HepG2 (cell line): Measurements from ENCODE around the gene THRA. TPM values are rescaled to one million over a fixed set of nuclear protein-coding genes. Genes with fewer than 3 reads are reported as not detected.

Source experiments
- ATAD3A ChIP-seq: sonication (generic); formaldehyde crosslinking; IDR thresholded peaks from 2 replicates; pipeline ENCODE4 v1.4.0; 2020; ENCODE audit warnings: missing genetic modification reagents
- ATF7-NPFF ChIP-seq: sonication (generic); formaldehyde crosslinking; IDR thresholded peaks from 2 replicates; pipeline ENCODE4 v1.8.1; 2023; ENCODE audit warnings: mild to moderate bottlenecking, low read depth, missing genetic modification reagents, moderate library complexity
- CAMTA2 ChIP-seq: sonication (generic); formaldehyde crosslinking; IDR thresholded peaks from 2 replicates; pipeline ENCODE4 v1.4.0; 2020; ENCODE audit warnings: mild to moderate bottlenecking, missing genetic modification reagents, borderline replicate concordance
- DNMT3B ChIP-seq: conservative IDR thresholded peaks from 2 replicates; pipeline ENCODE4 v1.6.1; 2016; ENCODE audit warnings: missing biosample characterization, control low read depth
- HMG20A ChIP-seq: IDR thresholded peaks from 2 replicates; pipeline ENCODE4 v1.6.1; 2016; ENCODE audit warnings: borderline replicate concordance
- HNF4G ChIP-seq, 2 experiments: sonication (generic) in 1 of 2; formaldehyde crosslinking in 1 of 2; IDR thresholded peaks; 2 replicates each; pipeline versions ENCODE4 v1.4.0 to v1.6.1; 2011 to 2020; ENCODE audit warnings: borderline replicate concordance in 2 of 2, low read depth in 2 of 2, mild to moderate bottlenecking in 2 of 2, low read length in 1 of 2, missing genetic modification reagents in 1 of 2, moderate library complexity in 1 of 2
- NFKB2 ChIP-seq: sonication (generic); formaldehyde crosslinking; IDR thresholded peaks from 2 replicates; pipeline ENCODE4 v1.4.0; 2020; ENCODE audit warnings: missing genetic modification reagents, borderline replicate concordance
- PHF20 ChIP-seq: sonication (generic); formaldehyde crosslinking; IDR thresholded peaks from 2 replicates; pipeline ENCODE4 v1.5.0; 2020; ENCODE audit warnings: mild to moderate bottlenecking, missing genetic modification reagents
- RFX1 ChIP-seq: fragments of 450-650 bp; IDR thresholded peaks from 2 replicates; pipeline ENCODE4 v1.6.1; 2017
- YEATS2 ChIP-seq: sonication (generic); formaldehyde crosslinking; IDR thresholded peaks from 2 replicates; pipeline ENCODE4 v1.4.0; 2020; ENCODE audit warnings: missing genetic modification reagents, borderline replicate concordance
- ZNF225 ChIP-seq: sonication (generic); formaldehyde crosslinking; IDR thresholded peaks from 2 replicates; pipeline ENCODE4 v1.4.0; 2020; ENCODE audit warnings: mild to moderate bottlenecking, missing genetic modification reagents
- ZNF24 ChIP-seq: fragments of 450-650 bp; IDR thresholded peaks from 2 replicates; pipeline ENCODE4 v1.6.1; 2017; ENCODE audit warnings: antibody characterized with exemption, mild to moderate bottlenecking
- ZNF296 ChIP-seq: sonication (generic); formaldehyde crosslinking; conservative IDR thresholded peaks from 2 replicates; pipeline ENCODE4 v1.5.0; 2020; ENCODE audit warnings: mild to moderate bottlenecking, missing genetic modification reagents
- ZNF496 ChIP-seq: sonication (generic); formaldehyde crosslinking; IDR thresholded peaks from 2 replicates; pipeline ENCODE4 v1.8.1; 2023; ENCODE audit warnings: mild to moderate bottlenecking, moderate library complexity, missing genetic modification reagents; ENCODE audit not compliant: insufficient replicate concordance
- ZNF558 ChIP-seq: sonication (generic); formaldehyde crosslinking; IDR thresholded peaks from 2 replicates; pipeline ENCODE4 v1.9.0; 2022; ENCODE audit warnings: mild to moderate bottlenecking, missing genetic modification reagents, borderline replicate concordance
- ZNF629 ChIP-seq: sonication (generic); formaldehyde crosslinking; conservative IDR thresholded peaks from 2 replicates; pipeline ENCODE4 v1.5.0; 2020; ENCODE audit warnings: missing genetic modification reagents
- ZNF883 ChIP-seq: sonication (generic); formaldehyde crosslinking; IDR thresholded peaks from 2 replicates; pipeline ENCODE4 v1.5.1; 2020; ENCODE audit warnings: mild to moderate bottlenecking, missing genetic modification reagents; ENCODE audit errors: not compliant biosample characterization
- ZSCAN12 ChIP-seq: sonication (generic); formaldehyde crosslinking; IDR thresholded peaks from 2 replicates; pipeline ENCODE4 v1.9.0; 2021; ENCODE audit warnings: mild to moderate bottlenecking, missing genetic modification reagents
- polyA plus RNA-seq, 8 experiments: library from polyadenylated mRNA; depleted of rRNA in 3 of 8; stranded (reverse) in 7 of 8; unstranded in 1 of 8; fragments of >200 nt; fragmentation: Illumina TruSeq in 4 of 8; extraction: Trizol in 4 of 8; gene quantifications; 2 replicates each; pipeline versions ENCODE4 v1.2.1 to v1.2.3, GENCODE V29; 2011 to 2016; ENCODE audit warnings: low read depth in 4 of 8, missing spikeins in 1 of 8, mixed read lengths in 1 of 8; ENCODE audit not compliant: insufficient read depth in 1 of 8
- total RNA-seq, 5 experiments: library from RNA; depleted of rRNA; stranded (reverse); fragments of >200 nt; fragmentation: Illumina TruSeq; extraction: Trizol; gene quantifications; 2 replicates each; pipeline ENCODE4 v1.2.3, GENCODE V29; 2016; ENCODE audit warnings: low read depth in 1 of 5
- TF ChIP-seq, protein P1 (sequence below): sonication (generic); formaldehyde crosslinking; IDR thresholded peaks from 2 replicates; pipeline ENCODE4 v1.4.0; 2020; ENCODE audit warnings: missing genetic modification reagents
- TF ChIP-seq, protein P2 (sequence below): sonication (generic); formaldehyde crosslinking; IDR thresholded peaks from 2 replicates; pipeline ENCODE4 v1.4.0; 2020; ENCODE audit warnings: mild to moderate bottlenecking, missing genetic modification reagents
- TF ChIP-seq, protein P3 (sequence below): fragments of 450-650 bp; IDR thresholded peaks from 2 replicates; pipeline ENCODE4 v1.6.1; 2017
- TF ChIP-seq, protein P4 (sequence below): sonication (generic); formaldehyde crosslinking; IDR thresholded peaks from 2 replicates; pipeline ENCODE4 v1.8.0; 2022; ENCODE audit warnings: missing genetic modification reagents, mild to moderate bottlenecking, moderate library complexity, borderline replicate concordance

THRA gene
- total and polyA plus RNA-seq, 2 of the 13 experiments (the other 11 are each of a cell fraction or from before 2014, with no cell fraction given), result 8.0 to 9.9 TPM

DNA sequence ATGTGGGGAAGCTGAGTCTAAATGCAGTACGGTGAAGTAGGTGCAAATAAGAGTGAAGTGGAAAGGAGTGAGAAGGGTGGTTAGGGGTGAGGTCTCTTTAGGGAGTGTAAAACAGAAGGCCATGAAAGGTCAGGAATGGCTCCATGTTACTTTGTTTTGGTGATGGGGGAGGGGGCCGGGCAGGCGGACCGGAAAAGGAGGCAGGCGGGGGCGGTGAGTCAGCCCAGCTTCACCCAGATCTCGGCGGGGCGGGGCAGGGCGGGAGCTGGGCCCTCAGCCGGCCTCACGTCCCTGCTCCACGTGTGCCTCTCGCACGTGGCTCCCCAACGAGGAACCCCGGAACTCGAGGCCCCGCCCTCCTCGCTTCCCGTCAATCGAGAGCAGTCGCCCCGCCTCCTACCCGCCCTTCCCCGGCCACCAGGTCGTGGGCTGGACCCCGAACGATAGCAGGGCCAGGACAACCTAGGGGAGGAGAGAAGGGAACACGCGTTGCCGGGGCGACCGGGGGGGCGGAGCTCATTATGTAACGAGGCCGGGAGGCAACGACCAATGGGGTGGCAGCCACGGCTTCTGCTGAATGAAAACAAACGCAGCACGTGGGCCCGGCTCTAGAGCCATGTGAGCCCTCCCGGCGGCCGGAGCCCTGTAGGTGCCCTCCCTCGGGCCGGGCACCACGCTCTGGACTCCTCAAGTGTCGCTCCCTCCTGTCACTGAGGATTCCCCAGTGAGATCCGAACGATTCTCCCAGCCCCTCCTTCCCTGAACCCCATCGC lies 36.3 kb downstream of the THRA start (continued):
- TF ChIP-seq, protein P1, sequence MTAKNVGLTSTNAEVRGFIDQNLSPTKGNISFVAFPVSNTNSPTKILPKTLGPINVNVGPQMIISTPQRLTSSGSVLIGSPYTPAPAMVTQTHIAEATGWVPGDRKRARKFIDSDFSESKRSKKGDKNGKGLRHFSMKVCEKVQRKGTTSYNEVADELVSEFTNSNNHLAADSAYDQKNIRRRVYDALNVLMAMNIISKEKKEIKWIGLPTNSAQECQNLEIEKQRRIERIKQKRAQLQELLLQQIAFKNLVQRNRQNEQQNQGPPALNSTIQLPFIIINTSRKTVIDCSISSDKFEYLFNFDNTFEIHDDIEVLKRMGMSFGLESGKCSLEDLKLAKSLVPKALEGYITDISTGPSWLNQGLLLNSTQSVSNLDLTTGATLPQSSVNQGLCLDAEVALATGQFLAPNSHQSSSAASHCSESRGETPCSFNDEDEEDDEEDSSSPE (CRISPR knock-in tag), result peak; percentile 95
- TF ChIP-seq ZNF24 (no peak), ZSCAN12 (CRISPR knock-in tag) (0 out of 2 replicates have a peak, but pooled peaks have one; percentile 60), HNF4G (IDR thresholded peaks at IDR 0.05; ENCODE audit: borderline replicate concordance, low read depth, low read length) (peak; percentile 33; the same call in 1 of the 2 replicates), HNF4G (CRISPR knock-in tag; IDR thresholded peaks at IDR 0.05; ENCODE audit: borderline replicate concordance, low read depth) (peak; percentile 54; the same call in 1 of the 2 replicates), DNMT3B (CRISPR knock-in tag) (peak; percentile 94), ATAD3A (no peak), PHF20 (CRISPR knock-in tag) (peak; percentile 64; the same call in 1 of the 2 replicates), ZNF558 (peak; percentile 95; the same call in 1 of the 2 replicates), ZNF225 (CRISPR knock-in tag) (peak; percentile 66; the same call in 1 of the 2 replicates), ZNF629 (CRISPR knock-in tag) (no peak), ZNF496 (CRISPR knock-in tag) (no peak), ZNF296 (no peak), YEATS2 (CRISPR knock-in tag) (peak; percentile 80; the same call in 1 of the 2 replicates), HMG20A (CRISPR knock-in tag) (peak; percentile 84; the same call in 1 of the 2 replicates), RFX1 (peak; percentile 100), CAMTA2 (CRISPR knock-in tag) (0 out of 2 replicates have a peak, but pooled peaks have one; percentile 71), ATF7-NPFF (peak; percentile 94), NFKB2 (CRISPR knock-in tag) (peak; percentile 99; the same call in 1 of the 2 replicates), ZNF883 (CRISPR knock-in tag) (peak; percentile 96)
- TF ChIP-seq, protein P2, sequence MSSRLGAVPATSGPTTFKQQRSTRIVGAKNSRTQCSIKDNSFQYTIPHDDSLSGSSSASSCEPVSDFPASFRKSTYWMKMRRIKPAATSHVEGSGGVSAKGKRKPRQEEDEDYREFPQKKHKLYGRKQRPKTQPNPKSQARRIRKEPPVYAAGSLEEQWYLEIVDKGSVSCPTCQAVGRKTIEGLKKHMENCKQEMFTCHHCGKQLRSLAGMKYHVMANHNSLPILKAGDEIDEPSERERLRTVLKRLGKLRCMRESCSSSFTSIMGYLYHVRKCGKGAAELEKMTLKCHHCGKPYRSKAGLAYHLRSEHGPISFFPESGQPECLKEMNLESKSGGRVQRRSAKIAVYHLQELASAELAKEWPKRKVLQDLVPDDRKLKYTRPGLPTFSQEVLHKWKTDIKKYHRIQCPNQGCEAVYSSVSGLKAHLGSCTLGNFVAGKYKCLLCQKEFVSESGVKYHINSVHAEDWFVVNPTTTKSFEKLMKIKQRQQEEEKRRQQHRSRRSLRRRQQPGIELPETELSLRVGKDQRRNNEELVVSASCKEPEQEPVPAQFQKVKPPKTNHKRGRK (CRISPR knock-in tag), result no peak
- TF ChIP-seq, protein P3, sequence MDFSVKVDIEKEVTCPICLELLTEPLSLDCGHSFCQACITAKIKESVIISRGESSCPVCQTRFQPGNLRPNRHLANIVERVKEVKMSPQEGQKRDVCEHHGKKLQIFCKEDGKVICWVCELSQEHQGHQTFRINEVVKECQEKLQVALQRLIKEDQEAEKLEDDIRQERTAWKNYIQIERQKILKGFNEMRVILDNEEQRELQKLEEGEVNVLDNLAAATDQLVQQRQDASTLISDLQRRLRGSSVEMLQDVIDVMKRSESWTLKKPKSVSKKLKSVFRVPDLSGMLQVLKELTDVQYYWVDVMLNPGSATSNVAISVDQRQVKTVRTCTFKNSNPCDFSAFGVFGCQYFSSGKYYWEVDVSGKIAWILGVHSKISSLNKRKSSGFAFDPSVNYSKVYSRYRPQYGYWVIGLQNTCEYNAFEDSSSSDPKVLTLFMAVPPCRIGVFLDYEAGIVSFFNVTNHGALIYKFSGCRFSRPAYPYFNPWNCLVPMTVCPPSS, result no peak
- TF ChIP-seq, protein P4, sequence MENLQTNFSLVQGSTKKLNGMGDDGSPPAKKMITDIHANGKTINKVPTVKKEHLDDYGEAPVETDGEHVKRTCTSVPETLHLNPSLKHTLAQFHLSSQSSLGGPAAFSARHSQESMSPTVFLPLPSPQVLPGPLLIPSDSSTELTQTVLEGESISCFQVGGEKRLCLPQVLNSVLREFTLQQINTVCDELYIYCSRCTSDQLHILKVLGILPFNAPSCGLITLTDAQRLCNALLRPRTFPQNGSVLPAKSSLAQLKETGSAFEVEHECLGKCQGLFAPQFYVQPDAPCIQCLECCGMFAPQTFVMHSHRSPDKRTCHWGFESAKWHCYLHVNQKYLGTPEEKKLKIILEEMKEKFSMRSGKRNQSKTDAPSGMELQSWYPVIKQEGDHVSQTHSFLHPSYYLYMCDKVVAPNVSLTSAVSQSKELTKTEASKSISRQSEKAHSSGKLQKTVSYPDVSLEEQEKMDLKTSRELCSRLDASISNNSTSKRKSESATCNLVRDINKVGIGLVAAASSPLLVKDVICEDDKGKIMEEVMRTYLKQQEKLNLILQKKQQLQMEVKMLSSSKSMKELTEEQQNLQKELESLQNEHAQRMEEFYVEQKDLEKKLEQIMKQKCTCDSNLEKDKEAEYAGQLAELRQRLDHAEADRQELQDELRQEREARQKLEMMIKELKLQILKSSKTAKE, result peak; percentile 94
